ENCODE measurements around the gene HAO2.
"Not testable (repeated sequence)": the region's sequence is repeated elsewhere in the genome, so short reads cannot be mapped to it uniquely, and the experiment has no call there.

HAO2 gene

GRCh38 chr1:119331190-119331515 is 37.4 kb upstream of the HAO2 start:
- H3K27ac ChIP-seq, result no peak overlapping the region
- no peak for DNase-seq
- H3K27me3 ChIP-seq (replicated peaks), result no peaks in the 10 kb centered on the region
- in situ Hi-C loops (cut with HindIII; ENCODE audit: low pct_ligation_motif_present, low sequenced_read_pairs), result no loop called here
- TF ChIP-seq CTCF (IDR thresholded peaks at IDR 0.05; ENCODE audit: low read depth, low read length, missing control alignments), result no peak
- H3K4me3 ChIP-seq (ENCODE audit: low read depth, low read length), result no peak overlapping the region
- no peaks in the 10 kb centered on the region for H3K36me3 ChIP-seq (replicated peaks)

- no peak for TF ChIP-seq CTCF (IDR thresholded peaks at IDR 0.05; ENCODE audit: low read depth, low read length, missing control alignments)
- H3K36me3 ChIP-seq (replicated peaks), result no peaks in the 10 kb centered on the region
- H3K4me3 ChIP-seq (ENCODE audit: low read depth, low read length), result no peak overlapping the region
- H3K27ac ChIP-seq, result no peak overlapping the region
- no peak for DNase-seq
- no peaks in the 10 kb centered on the region for H3K27me3 ChIP-seq (replicated peaks)
- in situ Hi-C loops (cut with HindIII; ENCODE audit: low pct_ligation_motif_present, low sequenced_read_pairs), result no loop called here
Measured at GRCh38 chr1:119331915-119332314, 36.7 kb upstream of the HAO2 start.

- no peak overlapping the region for H3K27ac ChIP-seq
- no peak for TF ChIP-seq CTCF (IDR thresholded peaks at IDR 0.05; ENCODE audit: low read depth, low read length, missing control alignments)
- no peak overlapping the region for H3K4me3 ChIP-seq (ENCODE audit: low read depth, low read length)
- in situ Hi-C loops (cut with HindIII; ENCODE audit: low pct_ligation_motif_present, low sequenced_read_pairs), result no loop called here
- no peak for DNase-seq
- H3K36me3 ChIP-seq (replicated peaks), result no peaks in the 10 kb centered on the region
- no peaks in the 10 kb centered on the region for H3K27me3 ChIP-seq (replicated peaks)
Measured at GRCh38 chr1:119332622-119333021, 36.0 kb upstream of the HAO2 start.

- Histone ChIP-seq H3K27me3 (replicated peaks) (no peaks in the 10 kb centered on the region), H3K4me3 (ENCODE audit: low read depth, low read length) (no peak overlapping the region), H3K36me3 (replicated peaks) (no peaks in the 10 kb centered on the region), H3K27ac (no peak overlapping the region)
- TF ChIP-seq CTCF (IDR thresholded peaks at IDR 0.05; ENCODE audit: low read depth, low read length, missing control alignments), result no peak
- in situ Hi-C loops (cut with HindIII; ENCODE audit: low pct_ligation_motif_present, low sequenced_read_pairs), result no loop called here
- no peak for DNase-seq
Measured at GRCh38 chr1:119333163-119333896, 35.3 kb upstream of the HAO2 start.

- H3K4me3 ChIP-seq (ENCODE audit: low read depth, low read length); H3K36me3 ChIP-seq (replicated peaks); in situ Hi-C loops (cut with HindIII; ENCODE audit: low pct_ligation_motif_present, low sequenced_read_pairs); H3K27ac ChIP-seq; H3K27me3 ChIP-seq (replicated peaks); DNase-seq: not testable (repeated sequence)
Measured at GRCh38 chr1:119333897-119334250, 34.7 kb upstream of the HAO2 start.

- in situ Hi-C loops (cut with HindIII; ENCODE audit: low pct_ligation_motif_present, low sequenced_read_pairs), result no loop called here
- Histone ChIP-seq H3K4me3 (ENCODE audit: low read depth, low read length) (no peak overlapping the region), H3K27ac (no peak overlapping the region), H3K36me3 (replicated peaks) (no peaks in the 10 kb centered on the region), H3K27me3 (replicated peaks) (no peaks in the 10 kb centered on the region)
- TF ChIP-seq CTCF (IDR thresholded peaks at IDR 0.05; ENCODE audit: low read depth, low read length, missing control alignments), result no peak
- no peak for DNase-seq
Measured at GRCh38 chr1:119336848-119337247, 31.7 kb upstream of the HAO2 start.

Measured in brain microvascular endothelial cell (primary cell).